ENCODE measurements around the gene CLIC2.

Gene CLIC2

DNA sequence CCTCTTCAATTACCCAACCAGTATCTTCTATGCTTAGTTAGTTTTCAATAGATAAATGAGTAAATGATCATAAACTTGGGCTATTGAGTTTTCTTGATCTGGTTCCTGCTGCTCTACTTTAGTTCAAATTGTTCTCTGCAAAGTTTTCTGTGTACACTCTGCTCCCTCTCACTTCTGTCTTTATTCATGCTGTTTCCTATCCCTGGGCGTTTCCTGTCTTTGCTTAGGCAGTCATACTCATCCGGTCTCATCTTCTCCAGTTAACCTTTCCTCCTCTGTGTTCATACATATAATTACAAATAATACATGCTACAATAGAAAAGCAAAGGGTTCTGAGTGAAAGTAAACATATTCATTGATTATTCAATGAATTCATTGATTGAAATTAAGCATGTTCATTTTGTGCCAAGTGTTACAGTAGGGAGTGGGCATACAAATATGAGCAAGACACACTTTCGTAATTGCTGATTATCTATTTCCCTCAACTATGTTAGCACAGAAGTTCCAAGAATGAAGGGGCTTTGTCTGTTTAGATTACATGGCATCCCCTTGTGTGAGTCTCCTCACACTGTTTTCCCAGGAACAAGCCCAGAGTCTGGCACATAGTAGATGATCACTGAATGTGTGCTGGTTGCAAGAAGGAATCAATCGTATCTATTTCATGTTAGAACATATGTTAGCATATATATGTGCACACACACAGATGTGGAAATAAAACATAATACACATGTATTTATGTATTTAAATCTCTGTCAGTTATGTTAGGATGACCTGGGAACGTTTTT, 71.3 kb downstream of the CLIC2 start:
- DNase-seq = no peak

DNA sequence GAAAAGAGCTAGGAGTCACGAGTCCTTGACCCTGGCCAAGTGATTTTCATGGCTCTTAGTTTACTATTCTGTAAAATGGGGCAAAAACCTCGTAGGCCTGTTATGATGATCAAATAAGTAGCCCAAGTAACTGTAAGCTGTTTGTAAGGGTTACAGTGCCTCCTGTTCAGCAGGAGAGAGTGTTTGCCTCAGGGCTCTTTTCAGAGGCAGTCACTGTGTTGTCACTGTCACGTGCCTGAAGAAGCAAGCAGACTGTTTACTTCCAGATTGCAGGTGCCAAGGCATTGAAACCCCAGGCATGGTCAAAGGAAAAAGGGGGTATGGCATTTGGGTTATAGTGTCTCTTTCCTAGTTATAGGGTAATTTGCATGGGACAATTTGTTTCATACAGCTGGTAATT, 74.7 kb downstream of the CLIC2 start:
- DNase-seq = no peak

DNA sequence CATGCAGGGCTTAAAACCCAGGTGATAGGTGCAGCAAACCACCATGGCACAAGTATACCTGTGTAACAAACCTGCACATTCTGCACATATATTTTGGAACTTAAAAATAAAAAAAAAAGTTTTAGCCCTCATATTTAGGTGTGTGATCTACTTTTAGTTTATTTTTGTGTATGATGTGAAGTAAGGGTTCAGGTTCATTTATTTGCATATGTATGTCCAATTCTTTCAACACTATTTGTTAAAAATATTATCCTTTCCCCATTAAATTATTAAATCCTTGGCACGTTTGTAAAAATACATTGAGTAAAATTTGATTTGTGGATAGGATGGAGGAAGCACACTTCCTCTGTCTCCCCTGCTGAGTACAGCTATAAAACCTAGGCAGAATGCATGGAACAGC, 83.0 kb downstream of the CLIC2 start:
- no peak for DNase-seq

DNA sequence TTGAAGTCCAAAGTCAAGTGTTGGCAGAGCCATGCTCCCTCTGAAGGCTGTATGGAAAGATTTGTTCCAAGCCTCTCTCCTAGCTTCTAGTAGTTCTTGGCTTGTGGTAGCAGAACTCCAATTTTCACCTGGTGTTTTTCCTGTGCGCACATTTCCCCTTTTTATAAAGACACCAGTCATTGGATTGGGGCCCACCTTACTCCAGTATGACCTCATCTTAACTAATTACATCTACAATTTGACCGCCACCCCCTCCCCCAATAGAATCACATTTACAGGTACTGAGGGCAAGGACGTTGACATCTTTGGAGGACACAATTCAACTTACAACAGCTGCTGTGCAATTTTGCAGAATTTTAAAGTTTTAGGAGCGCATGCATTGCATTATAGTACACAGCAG, 86.9 kb downstream of the CLIC2 start:
- no peak for DNase-seq

DNA sequence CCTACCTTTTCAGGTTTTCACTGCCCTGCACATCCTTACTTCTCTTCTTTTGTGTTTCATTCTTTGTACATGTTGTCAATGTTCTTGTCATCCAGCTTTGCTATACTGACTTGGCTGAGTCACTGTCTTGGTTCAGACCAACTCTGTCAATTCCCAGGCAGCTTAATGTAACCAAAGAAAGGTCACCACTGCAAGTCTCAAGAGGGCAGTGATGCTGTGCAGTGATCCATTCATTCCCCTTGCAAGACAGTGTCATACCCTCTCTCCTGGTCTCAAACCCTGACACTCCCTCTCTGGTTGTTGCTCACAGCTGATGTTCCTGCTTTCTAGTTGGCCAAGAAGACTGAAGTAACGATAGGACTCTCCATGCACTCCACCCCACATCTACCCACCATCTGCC, 87.7 kb downstream of the CLIC2 start:
- no peak for DNase-seq

GRCh38 chrX:155242300-155242699, 92.1 kb downstream of the CLIC2 start:
- no peak for DNase-seq

GRCh38 chrX:155237719-155238118, 96.7 kb downstream of the CLIC2 start:
- no peak for DNase-seq

DNA sequence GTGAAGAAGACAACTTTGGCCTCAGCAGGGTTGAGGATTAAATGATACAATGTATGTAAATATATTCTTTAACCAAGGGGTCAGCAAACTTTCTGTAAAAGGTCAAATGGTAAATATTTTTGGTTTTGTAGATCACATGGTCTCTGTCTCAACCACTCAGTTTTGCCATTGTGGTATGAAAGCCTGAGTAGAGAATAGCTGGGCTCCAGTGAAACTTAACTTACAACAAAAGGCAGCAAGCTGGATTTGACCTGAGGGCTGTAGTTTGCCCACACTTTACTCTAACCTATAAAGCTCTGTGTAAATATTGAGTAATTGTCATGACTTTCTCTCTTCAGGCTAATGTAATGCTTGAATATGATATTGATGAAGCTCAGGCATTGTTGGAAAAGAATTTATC, 98.5 kb downstream of the CLIC2 start:
- DNase-seq = no peak

DNA sequence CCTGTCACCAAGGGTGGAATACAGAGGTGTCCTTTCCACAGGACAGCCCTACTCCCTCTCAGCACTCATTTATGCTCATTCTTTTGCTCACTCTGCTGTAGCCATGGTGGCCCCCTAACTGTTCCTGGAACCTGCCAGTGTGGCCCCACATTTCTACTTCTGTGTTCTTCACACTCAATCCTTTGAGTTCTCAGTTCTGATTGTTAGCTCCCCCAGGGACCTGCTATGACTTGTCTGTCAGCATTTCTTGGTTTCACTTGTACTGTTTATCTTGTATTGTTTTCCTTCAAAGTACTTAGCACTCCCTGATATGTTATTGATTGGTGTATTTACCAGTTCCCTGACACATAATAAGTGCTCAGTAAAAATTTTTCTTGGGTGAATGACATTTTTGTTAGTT, 103.3 kb downstream of the CLIC2 start:
- no peak for DNase-seq

Measured in activated CD4-positive, alpha-beta T cell treated with anti-CD3 and anti-CD28 coated beads, Interleukin-2, amount 50 U/mL, for 4 hours (primary cell).